Glomerular visceral epithelial cell (primary cell): ENCODE measurements around the gene ODAD3.
"Not testable (repeated sequence)": the region's sequence is repeated elsewhere in the genome, so short reads cannot be mapped to it uniquely, and the experiment has no call there.

Source experiments
- DNase-seq: peaks from one replicate; pipeline ENCODE4 v3.0.0-alpha.2; 2016; ENCODE audit errors: extremely low spot score

ODAD3 gene

DNA sequence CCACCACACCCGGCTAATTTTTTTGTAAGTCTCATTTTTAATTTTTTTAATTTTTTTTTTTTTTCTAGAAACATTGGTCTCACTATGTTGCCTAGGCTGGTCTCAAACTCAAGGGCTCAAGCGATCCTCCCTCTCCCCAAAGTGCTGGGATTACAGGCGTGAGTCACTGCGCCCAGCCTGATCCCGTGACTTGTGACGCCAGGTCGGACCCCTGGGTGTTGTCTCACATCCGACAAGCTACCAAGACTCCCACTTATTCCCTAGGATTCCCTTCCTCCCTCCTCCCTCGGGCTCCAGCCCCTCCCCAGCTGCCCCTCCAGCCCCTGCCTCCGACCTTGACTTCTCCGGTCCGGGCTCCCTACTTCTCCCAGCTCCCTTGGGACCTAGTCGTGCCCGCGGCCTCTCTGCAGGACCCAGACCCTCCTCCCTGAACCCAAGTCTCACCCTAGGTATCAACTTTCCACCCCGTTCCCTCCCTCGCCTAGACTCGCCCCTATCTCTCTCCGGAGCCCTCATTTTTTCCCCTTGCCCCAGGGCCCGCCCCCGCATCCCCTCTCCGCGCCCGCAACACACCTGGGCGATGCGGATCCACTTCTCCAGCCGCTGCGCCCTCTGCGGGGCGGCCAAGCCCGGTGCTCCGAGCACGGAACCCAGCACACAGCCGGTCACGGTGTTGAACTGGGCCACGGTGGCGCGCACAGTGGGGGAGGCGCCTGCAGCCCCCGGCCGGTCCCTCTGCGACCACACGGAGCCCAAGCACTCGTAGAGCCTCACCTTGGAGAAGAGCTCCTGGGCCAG, 28.9 kb downstream of the ODAD3 start:
- DNase-seq, result no peak

GRCh38 chr19:11404588-11405222, 30.2 kb downstream of the ODAD3 start:
- DNase-seq, result no peak

- no peak for DNase-seq
Observed at GRCh38 chr19:11401808-11402543, 32.9 kb downstream of the ODAD3 start.

GRCh38 chr19:11400798-11401197, 34.1 kb downstream of the ODAD3 start:
- DNase-seq, result no peak

DNA sequence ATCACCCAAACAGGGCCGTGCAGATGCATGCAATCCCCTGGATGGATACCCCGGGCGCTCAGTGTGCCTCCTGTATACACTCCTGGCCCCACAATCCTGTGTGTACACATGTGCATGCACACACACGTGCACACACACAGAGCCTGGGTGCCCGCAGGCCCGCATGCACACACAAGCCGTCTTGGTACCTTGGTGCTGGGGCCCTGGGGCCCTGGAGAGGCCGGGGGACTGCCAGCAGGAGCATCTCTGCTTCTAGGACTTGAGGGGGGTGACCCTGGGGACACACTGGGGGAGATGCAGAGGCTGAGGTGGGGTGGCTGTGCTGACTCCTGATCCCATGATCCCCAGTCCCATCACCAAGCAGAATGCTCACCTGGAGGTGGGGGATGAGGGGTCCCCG, 35.3 kb downstream of the ODAD3 start:
- no peak for DNase-seq

DNA sequence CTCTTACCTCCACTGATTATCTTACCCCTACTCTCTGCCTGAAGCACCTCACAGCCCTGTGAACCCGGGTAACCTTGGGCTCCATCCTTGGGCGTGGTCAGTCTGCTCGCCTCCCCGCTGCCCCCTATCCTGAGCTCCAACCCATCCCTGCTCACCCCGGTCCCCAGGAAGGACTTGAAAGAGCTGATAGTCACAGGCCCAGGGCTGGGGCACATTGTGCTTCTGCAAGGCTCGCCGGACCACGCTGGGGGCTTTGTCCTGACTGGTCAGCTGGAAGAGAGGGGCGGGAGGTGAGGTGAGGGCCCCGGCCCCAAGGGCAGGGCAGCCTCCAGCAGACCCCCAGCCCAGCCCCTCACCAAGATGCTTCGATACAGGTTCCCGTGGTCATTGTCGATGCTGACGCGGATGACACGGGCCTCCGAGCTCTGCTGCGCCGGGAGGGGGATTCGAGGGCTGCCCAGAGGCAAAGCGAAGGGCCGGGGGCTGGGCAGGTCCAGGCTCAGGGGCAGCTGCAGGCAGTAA, 37.8 kb downstream of the ODAD3 start:
- no peak for DNase-seq

DNA sequence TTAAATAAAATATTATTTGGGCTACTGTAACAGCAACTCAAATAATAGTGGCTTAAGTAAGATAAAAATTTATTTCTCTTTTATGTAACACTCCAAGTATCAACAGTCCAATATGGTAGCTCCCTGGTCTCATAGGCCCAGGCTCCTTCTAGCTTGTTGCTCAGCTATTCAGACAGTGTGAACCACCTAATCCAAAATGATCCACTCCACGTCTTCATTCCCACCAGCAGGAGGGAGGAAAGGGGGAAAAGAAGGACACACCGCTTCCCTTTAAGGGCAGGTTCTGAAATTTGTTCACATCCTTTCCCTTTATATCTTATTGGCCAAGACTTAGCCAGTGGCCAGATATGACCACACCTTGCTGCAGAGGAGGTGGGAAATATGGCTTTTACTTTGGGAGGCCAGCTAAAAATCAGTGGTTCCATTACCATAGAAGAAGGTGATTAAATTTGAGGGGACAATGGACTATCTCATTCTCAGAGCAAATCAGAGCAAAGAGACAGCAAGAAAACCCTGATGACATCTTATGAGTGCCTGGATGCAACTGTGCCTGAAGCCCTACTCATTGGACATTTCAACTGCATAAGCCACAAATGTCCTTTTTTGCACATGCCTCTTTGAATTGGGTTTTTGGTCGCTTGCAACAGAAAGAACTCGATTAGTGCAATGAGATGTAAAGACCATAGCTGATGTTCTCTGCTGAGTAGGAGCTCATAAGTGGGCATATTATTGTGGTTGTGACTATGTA, 43.8 kb downstream of the ODAD3 start:
- DNase-seq, result no peak

DNA sequence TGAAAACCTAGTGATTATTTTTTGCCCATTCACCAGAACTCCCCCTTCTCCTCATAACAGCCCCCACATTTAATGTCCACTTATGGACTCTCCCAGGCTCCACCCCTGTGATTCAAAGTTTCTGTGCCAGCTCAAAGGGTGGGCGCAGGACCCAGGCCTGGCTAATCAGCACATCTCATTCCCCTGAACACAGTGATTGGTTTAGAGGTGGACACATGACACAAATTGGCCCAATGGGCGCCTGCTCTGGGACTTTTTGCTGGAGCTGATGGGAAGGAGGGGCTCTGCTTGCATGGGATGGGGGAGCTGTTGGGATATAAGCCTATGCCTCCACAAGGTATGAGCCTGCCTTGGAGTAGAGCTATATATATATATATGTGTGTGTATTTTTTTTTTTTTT, 44.6 kb downstream of the ODAD3 start:
- DNase-seq, result no peak

DNA sequence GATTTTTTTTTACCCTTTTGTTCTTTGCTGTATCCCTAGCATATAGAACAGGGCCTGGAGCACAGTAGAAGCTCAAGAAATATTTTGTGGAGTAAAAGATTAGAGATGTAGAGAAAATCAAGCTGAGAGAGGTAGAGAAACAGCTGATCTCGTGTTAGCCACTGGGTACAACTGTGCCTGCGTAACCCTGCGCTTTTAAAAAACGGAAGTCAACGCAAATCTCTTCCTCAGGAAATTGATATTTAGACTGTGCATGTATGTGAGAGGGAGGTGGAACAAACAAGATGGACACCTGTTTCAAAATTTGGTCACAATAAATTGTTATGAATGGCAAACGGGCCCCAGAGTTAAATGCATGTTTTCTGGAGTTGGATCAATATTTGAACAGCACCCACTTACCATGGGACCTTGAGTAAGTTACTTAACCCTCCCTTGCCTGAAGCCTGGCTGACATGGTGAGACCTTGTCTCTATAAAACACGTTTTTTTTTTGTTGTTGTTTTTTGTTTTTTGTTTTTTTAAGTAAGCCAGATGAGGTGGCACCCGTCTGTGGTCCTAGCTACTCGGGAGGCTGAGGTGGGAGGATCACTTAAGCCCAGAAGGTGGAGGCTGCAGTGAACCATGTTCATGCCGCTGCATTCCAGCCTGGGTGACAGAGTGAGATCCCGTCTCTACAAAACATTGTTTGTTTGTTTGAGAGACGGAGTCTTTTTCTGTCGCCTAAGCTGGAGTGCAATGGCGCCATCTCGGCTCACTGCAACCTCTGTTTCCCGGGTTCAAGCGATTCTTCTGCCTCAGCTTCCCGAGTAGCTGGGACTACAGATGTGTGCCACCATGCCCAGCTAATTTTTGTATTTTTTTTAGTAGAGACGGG, 47.5 kb downstream of the ODAD3 start:
- no peak for DNase-seq

- DNase-seq, result no peak
Observed at GRCh38 chr19:11384778-11385129, 50.2 kb downstream of the ODAD3 start.

- DNase-seq, result no peak
Observed at GRCh38 chr19:11383706-11384048, 51.2 kb downstream of the ODAD3 start.

DNA sequence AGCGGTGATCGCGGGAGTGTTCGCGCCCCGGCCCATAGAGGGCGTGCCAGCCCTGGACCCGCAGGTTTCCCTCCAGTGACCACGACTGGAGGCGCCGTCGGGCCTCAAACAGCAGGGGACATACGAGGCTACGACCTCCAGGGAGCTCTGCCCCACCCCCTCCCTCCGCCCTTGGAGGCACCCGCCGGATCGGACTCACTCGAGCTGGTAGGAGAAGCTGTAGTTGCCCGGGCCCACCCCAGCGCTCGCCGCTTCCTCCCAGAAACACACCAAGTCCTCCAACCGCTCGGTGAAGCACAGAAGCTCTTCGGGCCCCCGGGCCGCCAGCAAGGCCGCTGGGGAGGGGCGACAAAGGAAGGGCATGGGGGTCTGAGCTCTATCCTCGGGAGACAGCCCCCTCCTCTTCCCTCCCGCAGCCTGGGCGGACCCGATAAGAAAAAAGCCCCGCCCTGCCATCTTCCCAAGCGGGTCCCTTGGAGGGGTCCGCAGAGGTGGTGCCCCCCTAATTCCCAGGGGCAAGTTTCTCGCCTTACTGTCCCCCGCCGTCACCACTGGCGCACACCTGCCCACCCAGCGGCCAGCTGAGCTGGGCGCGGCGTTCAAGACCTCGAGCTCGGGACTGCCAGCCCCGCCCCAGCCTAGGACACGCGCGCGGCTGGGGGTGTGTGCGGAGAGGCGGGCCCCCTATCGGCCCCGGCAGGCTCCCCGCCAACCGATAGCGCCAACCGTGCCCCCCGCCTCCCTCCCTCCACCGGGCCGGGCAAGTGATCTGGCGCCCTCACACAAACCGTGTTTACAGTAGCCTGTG, 51.8 kb downstream of the ODAD3 start:
- DNase-seq, result peak; percentile 43

- DNase-seq, result peak; percentile 99
Observed at GRCh38 chr19:11380653-11381537, 54.0 kb downstream of the ODAD3 start.

GRCh38 chr19:11379857-11380350, 55.0 kb downstream of the ODAD3 start:
- no peak for DNase-seq

DNA sequence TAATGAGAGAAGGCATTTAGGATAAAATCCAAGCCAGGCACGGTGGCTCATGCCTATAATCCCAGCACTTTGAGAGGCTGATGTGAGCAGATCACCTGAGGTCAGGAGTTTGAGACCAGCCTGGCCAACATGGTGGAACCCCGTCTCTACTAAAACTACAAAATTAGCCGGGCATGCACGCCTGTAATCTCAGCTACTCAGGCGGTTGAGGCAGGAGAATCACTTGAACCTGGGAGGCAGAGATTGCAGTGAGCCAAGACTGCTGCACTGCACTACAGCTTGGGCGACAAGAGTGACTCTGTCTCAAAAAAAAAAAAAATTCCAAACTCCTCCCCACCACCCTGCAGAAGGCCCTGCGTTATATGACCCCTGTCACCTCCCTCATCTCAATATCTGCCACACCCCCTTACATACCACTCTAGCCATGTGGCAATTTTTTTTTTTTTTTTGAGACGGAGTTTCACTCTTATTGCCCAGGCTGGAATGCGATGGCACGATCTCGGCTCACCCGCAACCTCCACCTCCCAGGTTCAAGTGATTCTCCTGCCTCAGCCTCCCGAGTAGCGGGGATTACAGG, 55.6 kb downstream of the ODAD3 start:
- not testable (repeated sequence) for DNase-seq

GRCh38 chr19:11378319-11379189, 56.4 kb downstream of the ODAD3 start:
- peak; percentile 76 for DNase-seq

- DNase-seq, result peak; percentile 27
Observed at GRCh38 chr19:11377756-11378155, 57.2 kb downstream of the ODAD3 start.

DNA sequence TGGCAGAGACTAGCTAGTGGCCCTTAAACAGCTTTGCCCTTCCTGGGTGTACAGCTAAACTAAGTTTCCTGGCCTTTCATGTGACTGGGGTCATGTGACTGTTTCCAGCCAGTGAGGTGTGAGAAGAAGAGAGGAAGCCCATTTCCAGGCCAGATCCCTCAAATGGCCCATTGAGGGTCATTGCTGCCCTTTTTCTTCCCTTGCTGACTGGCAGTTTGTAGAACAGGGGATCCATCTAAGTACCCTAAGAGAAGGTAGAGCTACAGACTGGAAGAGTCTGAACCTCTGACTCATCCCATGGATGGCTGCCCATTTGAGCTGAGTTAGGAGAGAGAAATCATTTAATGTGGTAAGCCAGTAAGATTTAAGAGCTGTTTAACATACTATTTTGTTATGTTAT, 57.7 kb downstream of the ODAD3 start:
- DNase-seq, result peak; percentile 83
